HCT116 (cell line): ENCODE measurements around the gene CACNB2. TPM values are rescaled to one million over a fixed set of nuclear protein-coding genes. Genes with fewer than 3 reads are reported as not detected.

Experiments used
- ATAC-seq: fragments of 200-7000 bp; cut with Tn5 transposase; 2 replicates; pipeline ENCODE4 v1.9.1; 2020; ENCODE audit warnings: mild to moderate bottlenecking, moderate library complexity
- BruUV-seq: library from RNA; stranded (reverse); fragments of 400-500 nt; replicated peaks from 2 replicates; lab custom pipeline; 2021; lab: Mats Ljungman, UMichigan
- CTCF ChIA-PET: fragments of 300-600 bp; sonication (Branson Sonifier 250); formaldehyde crosslinking; loops from one replicate; lab custom pipeline; 2021; ENCODE audit warnings: antibody characterized with exemption; lab: Charles Lee
- POLR2A ChIA-PET: fragments of 300-600, 350-600 bp; sonication (Branson Sonifier 250); formaldehyde crosslinking; loops from one replicate; lab custom pipeline; 2021; ENCODE audit warnings: antibody characterized with exemption; lab: Charles Lee
- RAD21 ChIA-PET, 2 experiments: fragments of 300-600 bp; sonication (Branson Sonifier 250); formaldehyde crosslinking; loops; one replicate each; lab custom pipeline; 2023; ENCODE audit warnings: low total read pairs in 2 of 2; ENCODE audit not compliant: uncharacterized antibody in 2 of 2, unreplicated experiment in 2 of 2, low non-redundant PET in 1 of 2; lab: Charles Lee
- DNase-seq: peaks from one replicate; pipeline ENCODE4 v3.0.0-alpha.2; 2010; ENCODE audit warnings: low read depth, low spot score
- H2AFZ ChIP-seq: fragments of 200-600 bp; shearing (Covaris generic), sonication (generic); 2 replicates; pipeline ENCODE4 v1.6.1; 2017; ENCODE audit warnings: low read depth, mixed run types, mixed read lengths, antibody characterized with exemption, low read length; ENCODE audit not compliant: poor library complexity, severe bottlenecking
- H3K27ac ChIP-seq: 2 replicates; pipeline ENCODE4 v1.5.1; 2012; ENCODE audit warnings: low read depth, low read length
- H3K27me3 ChIP-seq: fragments of 200-600 bp; sonication (generic); 2 replicates; pipeline ENCODE4 v1.6.1; 2016; ENCODE audit warnings: mixed run types, low read length, mixed read lengths; ENCODE audit not compliant: insufficient read depth
- H3K36me3 ChIP-seq, 2 experiments: fragments of 200-500 bp in 1 of 2; fragments of 200-600 bp in 1 of 2; sonication (Bioruptor generic) in 1 of 2; sonication (generic) in 1 of 2; 2 replicates each; pipeline versions ENCODE4 v1.5.1 to v1.6.1; 2014 to 2016; ENCODE audit warnings: low read length in 2 of 2, inconsistent platforms in 1 of 2, mixed read lengths in 1 of 2, mixed run types in 1 of 2; ENCODE audit not compliant: insufficient read depth in 2 of 2, control insufficient read depth in 1 of 2
- H3K4me1 ChIP-seq, 2 experiments: fragments of 200-600 bp in 1 of 2; sonication (generic) in 1 of 2; 2 replicates each; pipeline versions ENCODE4 v1.5.1 to v1.6.1; 2012 to 2017; ENCODE audit warnings: low read length in 2 of 2, inconsistent platforms in 1 of 2, mild to moderate bottlenecking in 1 of 2, mixed read lengths in 1 of 2, mixed run types in 1 of 2, moderate library complexity in 1 of 2; ENCODE audit not compliant: insufficient read depth in 2 of 2, control insufficient read depth in 1 of 2
- H3K4me2 ChIP-seq: fragments of 200-600 bp; sonication (generic); 2 replicates; pipeline ENCODE4 v1.6.1; 2017; ENCODE audit warnings: mixed run types, low read length, mixed read lengths
- H3K4me3 ChIP-seq, 2 experiments: fragments of 200-600 bp in 1 of 2; sonication (generic) in 1 of 2; replicated peaks in 1 of 2; 2 replicates each; pipeline ENCODE4 v1.5.1; 2011 to 2016; ENCODE audit warnings: low read length in 2 of 2, control low read depth in 1 of 2, low read depth in 1 of 2, mild to moderate bottlenecking in 1 of 2, mixed read lengths in 1 of 2, mixed run types in 1 of 2
- H3K79me2 ChIP-seq: fragments of 200-600 bp; sonication (generic); 2 replicates; pipeline ENCODE4 v1.6.1; 2017; ENCODE audit warnings: mild to moderate bottlenecking, mixed run types, low read length, moderate library complexity, mixed read lengths; ENCODE audit not compliant: insufficient read depth
- H3K9ac ChIP-seq: fragments of 200-600 bp; sonication (generic); 2 replicates; pipeline ENCODE4 v1.6.1; 2016; ENCODE audit warnings: low read length, mixed read lengths
- H3K9me2 ChIP-seq: fragments of 200-600 bp; sonication (generic), shearing (Covaris generic); 2 replicates; pipeline ENCODE4 v1.6.1; 2017; ENCODE audit warnings: mixed run types, mild to moderate bottlenecking, moderate library complexity; ENCODE audit not compliant: insufficient read depth
- H3K9me3 ChIP-seq, 2 experiments: fragments of 200-500 bp in 1 of 2; fragments of 200-600 bp in 1 of 2; sonication (Bioruptor generic) in 1 of 2; sonication (generic) in 1 of 2; 2 replicates each; pipeline ENCODE4 v1.6.1; 2014 to 2017; ENCODE audit warnings: low read length in 2 of 2, mixed read lengths in 2 of 2, inconsistent platforms in 1 of 2, low read depth in 1 of 2, mild to moderate bottlenecking in 1 of 2, mixed run types in 1 of 2, moderate library complexity in 1 of 2; ENCODE audit not compliant: control insufficient read depth in 1 of 2, insufficient read depth in 1 of 2
- H4K20me1 ChIP-seq: fragments of 200-600 bp; sonication (generic), shearing (Covaris generic); 2 replicates; pipeline ENCODE4 v1.6.1; 2017; ENCODE audit warnings: mixed run types, mild to moderate bottlenecking, moderate library complexity; ENCODE audit not compliant: insufficient read depth
- ATF3 ChIP-seq: IDR thresholded peaks from 2 replicates; pipeline ENCODE4 v1.6.1; 2012
- CEBPB ChIP-seq: IDR thresholded peaks from 2 replicates; pipeline ENCODE4 v1.6.1; 2012; ENCODE audit warnings: low read depth
- CTCF ChIP-seq, 3 experiments: fragments of 200-600 bp in 1 of 3; sonication (generic) in 1 of 3; IDR thresholded peaks in 2 of 3; conservative IDR thresholded peaks in 1 of 3; 2 replicates each; pipeline ENCODE4 v1.5.1; 2012 to 2017; ENCODE audit warnings: low read depth in 2 of 3, low read length in 2 of 3, antibody characterized with exemption in 1 of 3, borderline replicate concordance in 1 of 3, control low read depth in 1 of 3, mild to moderate bottlenecking in 1 of 3, mixed read lengths in 1 of 3, mixed run types in 1 of 3, moderate library complexity in 1 of 3; ENCODE audit not compliant: insufficient read depth in 1 of 3
- ELF1 ChIP-seq: IDR thresholded peaks from 2 replicates; pipeline ENCODE4 v1.6.1; 2012; ENCODE audit warnings: low read depth, borderline replicate concordance
- EZH2 ChIP-seq: fragments of 200-600 bp; sonication (generic); IDR thresholded peaks from 2 replicates; pipeline ENCODE4 v1.6.1; 2017; ENCODE audit warnings: antibody characterized with exemption, mixed run types
- EZH2phosphoT487 ChIP-seq: fragments of 200-600 bp; IDR thresholded peaks from 2 replicates; pipeline ENCODE4 v1.6.1; 2018; ENCODE audit warnings: antibody characterized with exemption, borderline replicate concordance
- FOSL1 ChIP-seq: IDR thresholded peaks from 2 replicates; pipeline ENCODE4 v1.6.1; 2012; ENCODE audit warnings: low read depth
- MAX ChIP-seq: IDR thresholded peaks from 2 replicates; pipeline ENCODE4 v1.6.1; 2012
- RAD21 ChIP-seq: IDR thresholded peaks from 2 replicates; pipeline ENCODE4 v1.6.1; 2012; ENCODE audit warnings: low read depth, mild to moderate bottlenecking
- SP1 ChIP-seq: IDR thresholded peaks from 2 replicates; pipeline ENCODE4 v1.6.1; 2012; ENCODE audit warnings: low read depth
- SRF ChIP-seq: IDR thresholded peaks from 2 replicates; pipeline ENCODE4 v1.6.1; 2012; ENCODE audit warnings: low read depth
- ZBTB33 ChIP-seq: IDR thresholded peaks from 2 replicates; pipeline ENCODE4 v1.6.1; 2011; ENCODE audit warnings: mild to moderate bottlenecking, low read length, moderate library complexity; ENCODE audit not compliant: insufficient replicate concordance; ENCODE audit errors: extremely low read depth
- ZFX ChIP-seq: fragments of 450-650 bp; IDR thresholded peaks from 2 replicates; pipeline ENCODE4 v1.6.1; 2017
- intact Hi-C: fragments of 100-400 bp; cut with micrococcal nuclease; formaldehyde crosslinking; loops from 2 replicates; pipeline ENCODE4 v1.10.0; 2022
- total RNA-seq: library from RNA; stranded (reverse); gene quantifications from one replicate; pipeline ENCODE4 v1.2.1, GENCODE V29; 2021; ENCODE audit not compliant: unreplicated experiment

Gene CACNB2
- total RNA-seq, 1 experiment from 2014 or later, result 0.71 TPM

GRCh38 chr10:18261063-18261610, 120.9 kb downstream of the CACNB2 start:
- Histone ChIP-seq H3K9me2 (no peaks in the 10 kb centered on the region), H3K9me3 (no peaks in the 10 kb centered on the region), H4K20me1 (no peaks in the 10 kb centered on the region), H3K9ac (no peak overlapping the region), H2AFZ (no peak overlapping the region), H3K27ac (no peak overlapping the region), H3K36me3 (no peaks in the 10 kb centered on the region), H3K4me1 (no peaks in the 10 kb centered on the region), H3K79me2 (no peaks in the 10 kb centered on the region), H3K4me2 (no peak overlapping the region), H3K27me3 (peaks cover 8% of the 10 kb centered on the region; the same call in 1 of the 2 replicates), H3K4me3 (no peak overlapping the region)
- BruUV-seq, result no TSS peak
- no peak for DNase-seq
- no peak for ATAC-seq
- CTCF ChIA-PET, result interaction anchor here (0.7 kb wide), 1 partner anchor 37 kb away, joined by 3 read pairs; no protein-coding TSS in a partner anchor
- intact Hi-C loops, result no loop called here
- POLR2A ChIA-PET, result no interaction called here
- RAD21 ChIA-PET, result no interaction called here
- TF ChIP-seq CTCF (IDR thresholded peaks at IDR 0.05 in 2 of 3, conservative IDR thresholded peaks at IDR 0.05 in 1 of 3; ENCODE audit: borderline replicate concordance in 1 of 3, insufficient read depth in 1 of 3, low read depth in 2 of 3, low read length in 2 of 3) (no peak), ATF3 (no peak), RAD21 (no peak), SRF (no peak), FOSL1 (no peak), SP1 (no peak), ZFX (no peak), EZH2 (no peak), EZH2phosphoT487 (no peak), CEBPB (no peak), ZBTB33 (no peak), ELF1 (no peak), MAX (no peak)
- TF ChIP-seq, all 23 proteins: peak for 0
